ENCODE measurements around the gene APOBEC3A.
"Not testable (repeated sequence)": the region's sequence is repeated elsewhere in the genome, so short reads cannot be mapped to it uniquely, and the experiment has no call there.

Gene APOBEC3A

GRCh38 chr22:38943201-38943600 lies 14.2 kb upstream of the APOBEC3A start:
- DNase-seq (ENCODE audit: low read depth): no peak

GRCh38 chr22:38943882-38944281 lies 13.5 kb upstream of the APOBEC3A start:
- DNase-seq (ENCODE audit: low read depth): no peak

- no peak for DNase-seq (ENCODE audit: low read depth)
These were observed 12.8 kb upstream of the APOBEC3A start for GRCh38 chr22:38944653-38945052.

- not testable (repeated sequence) for DNase-seq (ENCODE audit: low read depth)
These were observed 11.6 kb upstream of the APOBEC3A start for GRCh38 chr22:38945706-38946338.

- no peak for DNase-seq (ENCODE audit: low read depth)
These were observed 10.6 kb upstream of the APOBEC3A start for GRCh38 chr22:38946771-38947170.

GRCh38 chr22:38947321-38948140 lies 9.9 kb upstream of the APOBEC3A start:
- no peak for DNase-seq (ENCODE audit: low read depth)

GRCh38 chr22:38948181-38948940 lies 9.0 kb upstream of the APOBEC3A start:
- DNase-seq (ENCODE audit: low read depth): no peak

- DNase-seq (ENCODE audit: low read depth): no peak
These were observed 7.5 kb upstream of the APOBEC3A start for GRCh38 chr22:38949889-38950405.

- no peak for DNase-seq (ENCODE audit: low read depth)
These were observed 6.7 kb upstream of the APOBEC3A start for GRCh38 chr22:38950527-38951295.

- DNase-seq (ENCODE audit: low read depth): no peak
These were observed 5.7 kb upstream of the APOBEC3A start for GRCh38 chr22:38951734-38952133.

- no peak for DNase-seq (ENCODE audit: low read depth)
These were observed 5.0 kb upstream of the APOBEC3A start for GRCh38 chr22:38952281-38952993.

GRCh38 chr22:38953091-38953490 lies 4.3 kb upstream of the APOBEC3A start:
- no peak for DNase-seq (ENCODE audit: low read depth)

- DNase-seq (ENCODE audit: low read depth): no peak
These were observed 3.6 kb upstream of the APOBEC3A start for GRCh38 chr22:38953577-38954413.

- DNase-seq (ENCODE audit: low read depth): no peak
These were observed 2.9 kb upstream of the APOBEC3A start for GRCh38 chr22:38954414-38955043.

- no peak for DNase-seq (ENCODE audit: low read depth)
These were observed 2.0 kb upstream of the APOBEC3A start for GRCh38 chr22:38955250-38955905.

GRCh38 chr22:38955926-38956325 lies 1.5 kb upstream of the APOBEC3A start:
- no peak for DNase-seq (ENCODE audit: low read depth)

- no peak for DNase-seq (ENCODE audit: low read depth)
These were observed 858 bp upstream of the APOBEC3A start for GRCh38 chr22:38956551-38956950.

- no peak for DNase-seq (ENCODE audit: low read depth)
These were observed 620 bp downstream of the APOBEC3A start for GRCh38 chr22:38957808-38958650.
